Endothelial cell of umbilical vein (primary cell): ENCODE measurements around the gene CPSF2. TPM values are rescaled to one million over a fixed set of nuclear protein-coding genes. Genes with fewer than 3 reads are reported as not detected.

Experiments used
- BruUV-seq: library from RNA; stranded (reverse); fragments of 400-500 nt; replicated peaks from 2 replicates; lab custom pipeline; 2021; lab: Mats Ljungman, UMichigan
- CTCF ChIA-PET: fragments of 300-600, 350-600 bp; sonication (Branson Sonifier 250); formaldehyde crosslinking; loops from one replicate; lab custom pipeline; 2021; ENCODE audit warnings: antibody characterized with exemption, inconsistent platforms; lab: Charles Lee
- POLR2A ChIA-PET: fragments of 300-600, 350-600 bp; sonication (Branson Sonifier 250); formaldehyde crosslinking; loops from one replicate; lab custom pipeline; 2021; ENCODE audit warnings: antibody characterized with exemption, inconsistent platforms; lab: Charles Lee
- DNase-seq: peaks from one replicate; pipeline ENCODE4 v3.0.0-alpha.2; 2011; ENCODE audit warnings: low read depth, low spot score
- FAIRE-seq: peaks from 2 replicates; lab custom pipeline; 2011; peaks lifted over from hg19 to GRCh38; lab: Jason Lieb, UNC
- H2AFZ ChIP-seq: 2 replicates; pipeline ENCODE4 v1.6.0; 2012; ENCODE audit warnings: low read depth, low read length, control low read depth, inconsistent platforms
- H3K27ac ChIP-seq: 2 replicates; pipeline ENCODE4 v1.5.1; 2011; ENCODE audit warnings: low read depth, mild to moderate bottlenecking, control low read depth, low read length, moderate library complexity; ENCODE audit not compliant: insufficient read depth
- H3K27me3 ChIP-seq, 2 experiments: 2 replicates each; pipeline versions ENCODE4 v1.6.0 to v1.6.1; 2011; ENCODE audit warnings: low read length in 2 of 2, mixed read lengths in 1 of 2; ENCODE audit not compliant: control insufficient read depth in 2 of 2, insufficient read depth in 2 of 2
- H3K36me3 ChIP-seq, 2 experiments: 2 replicates in 1 of 2; 3 replicates in 1 of 2; pipeline ENCODE4 v1.5.1; 2011; ENCODE audit warnings: low read length in 2 of 2, mild to moderate bottlenecking in 1 of 2, moderate library complexity in 1 of 2; ENCODE audit not compliant: control insufficient read depth in 2 of 2, insufficient read depth in 2 of 2; ENCODE audit errors: extremely low read depth in 1 of 2
- H3K4me1 ChIP-seq: 3 replicates; pipeline ENCODE4 v1.5.1; 2011; ENCODE audit warnings: mild to moderate bottlenecking, low read length; ENCODE audit not compliant: control insufficient read depth, insufficient read depth; ENCODE audit errors: extremely low read depth
- H3K4me2 ChIP-seq: 2 replicates; pipeline ENCODE4 v1.6.1; 2011; ENCODE audit warnings: low read length, control low read depth, mixed read lengths; ENCODE audit not compliant: insufficient read depth
- H3K4me3 ChIP-seq, 3 experiments: fragments of 200-600 bp in 1 of 3; sonication (generic), shearing (Covaris generic) in 1 of 3; replicated peaks in 1 of 3; 2 replicates each; pipeline ENCODE4 v1.5.1; 2011 to 2016; ENCODE audit warnings: control low read depth in 3 of 3, low read length in 3 of 3, mild to moderate bottlenecking in 2 of 3, inconsistent platforms in 1 of 3, low read depth in 1 of 3, moderate library complexity in 1 of 3; ENCODE audit not compliant: insufficient read depth in 1 of 3
- H3K79me2 ChIP-seq: 2 replicates; pipeline ENCODE4 v1.6.0; 2012; ENCODE audit warnings: low read length, inconsistent platforms; ENCODE audit not compliant: control insufficient read depth, insufficient read depth
- H3K9ac ChIP-seq: replicated peaks from 2 replicates; pipeline ENCODE3; 2011; ENCODE audit warnings: low read length, control low read depth; ENCODE audit not compliant: insufficient read depth; ENCODE audit errors: extremely low read depth
- H3K9me1 ChIP-seq: replicated peaks from 3 replicates; pipeline ENCODE4 v1.6.0; 2011; ENCODE audit warnings: mild to moderate bottlenecking, low read length; ENCODE audit not compliant: control insufficient read depth, insufficient read depth; ENCODE audit errors: extremely low read depth
- H3K9me3 ChIP-seq: replicated peaks from 2 replicates; pipeline ENCODE4 v1.5.1; 2012; ENCODE audit warnings: low read length, inconsistent platforms; ENCODE audit not compliant: control insufficient read depth, insufficient read depth
- H4K20me1 ChIP-seq: replicated peaks from 2 replicates; pipeline ENCODE3; 2011; ENCODE audit warnings: mild to moderate bottlenecking, low read length; ENCODE audit not compliant: control insufficient read depth, insufficient read depth; ENCODE audit errors: extremely low read depth
- CTCF ChIP-seq, 2 donors: IDR thresholded peaks; 1 replicate in 1 of 2; 2 replicates in 1 of 2; pipeline ENCODE4 v1.5.1; 2011; ENCODE audit warnings: low read length in 2 of 2, mild to moderate bottlenecking in 2 of 2, moderate library complexity in 2 of 2, control low read depth in 1 of 2, inconsistent platforms in 1 of 2, low read depth in 1 of 2; ENCODE audit not compliant: insufficient read depth in 1 of 2; ENCODE audit errors: extremely low read depth in 1 of 2
- EZH2 ChIP-seq: IDR thresholded peaks from 2 replicates; pipeline ENCODE4 v1.6.1; 2012; ENCODE audit warnings: borderline replicate concordance, low read depth, mild to moderate bottlenecking, moderate library complexity, low read length, inconsistent platforms; ENCODE audit not compliant: severe bottlenecking
- FOS ChIP-seq: IDR thresholded peaks from 2 replicates; pipeline ENCODE4 v1.6.1; 2011; ENCODE audit warnings: mild to moderate bottlenecking, low read length, moderate library complexity, borderline replicate concordance; ENCODE audit not compliant: insufficient read depth
- GATA2 ChIP-seq: IDR thresholded peaks from 2 replicates; pipeline ENCODE4 v1.7.0; 2011; ENCODE audit warnings: low read depth, mild to moderate bottlenecking, moderate library complexity, mixed read lengths, low read length; ENCODE audit not compliant: insufficient read length, insufficient read depth
- JUN ChIP-seq: IDR thresholded peaks from 2 replicates; pipeline ENCODE4 v1.6.1; 2011; ENCODE audit warnings: borderline replicate concordance, low read depth; ENCODE audit not compliant: insufficient read length, insufficient read depth
- MAX ChIP-seq: IDR thresholded peaks from 2 replicates; pipeline ENCODE4 v1.6.1; 2011; ENCODE audit not compliant: insufficient read depth, insufficient read length
- MYC ChIP-seq: IDR thresholded peaks from one replicate; pipeline ENCODE4 v1.6.1; 2011; ENCODE audit warnings: mild to moderate bottlenecking, low read depth, low read length
- POLR2A ChIP-seq: IDR thresholded peaks from 2 replicates; pipeline ENCODE4 v1.6.1; 2012; ENCODE audit warnings: low read depth, mild to moderate bottlenecking, control low read depth, low read length
- POLR2AphosphoS5 ChIP-seq: IDR thresholded peaks from 2 replicates; pipeline ENCODE4 v1.6.1; 2012; ENCODE audit warnings: low read depth, mild to moderate bottlenecking, control low read depth, low read length, moderate library complexity; ENCODE audit not compliant: insufficient read depth
- dilution Hi-C: fragments of 300-500 bp; cut with MboI; formaldehyde crosslinking; loops from one replicate; pipeline ENCODE4 v1.15.0; 2019; ENCODE audit warnings: low sequenced_read_pairs; ENCODE audit not compliant: extremely low pct_ligation_motif_present
- intact Hi-C: fragments of 100-400 bp; cut with micrococcal nuclease; formaldehyde crosslinking; loops from one replicate; pipeline ENCODE4 v1.10.0; 2022
- polyA plus RNA-seq, 4 experiments: library from polyadenylated mRNA; depleted of rRNA in 3 of 4; stranded (reverse) in 3 of 4; unstranded in 1 of 4; fragments of >200 nt; gene quantifications; 2 replicates each; pipeline versions ENCODE4 v1.2.1 to v1.2.3, GENCODE V29; 2011 to 2012; ENCODE audit warnings: missing spikeins in 1 of 4
- total RNA-seq: library from RNA; stranded (reverse); gene quantifications from 2 replicates; pipeline ENCODE4 v1.2.3, GENCODE V29; 2021

CPSF2 gene
- total and polyA plus RNA-seq, 2 donors (not counting 3 experiments of a cell fraction or from before 2014, with no cell fraction given), result 8.3 to 81.7 TPM

GRCh38 chr14:92198804-92199203 is 77.0 kb downstream of the CPSF2 start:
- DNase-seq (no peak), FAIRE-seq (no peak)
- no peaks in the 10 kb centered on the region for H4K20me1 ChIP-seq
- no peak overlapping the region for H3K4me2 ChIP-seq
- BruUV-seq, result no TSS peak
- no peak overlapping the region for H3K9ac ChIP-seq
- H3K9me1 ChIP-seq, result no peaks in the 10 kb centered on the region
- no peak overlapping the region for H3K27ac ChIP-seq
- H2AFZ ChIP-seq, result no peak overlapping the region
- intact Hi-C loops, result no loop called here
- TF ChIP-seq GATA2 (no peak), FOS (no peak), POLR2A (no peak), CTCF (IDR thresholded peaks at IDR 0.05; ENCODE audit: extremely low read depth in 1 of 2, insufficient read depth in 1 of 2, low read depth in 1 of 2, low read length in 2 of 2) (no peak), MYC (no peak), JUN (no peak), POLR2AphosphoS5 (no peak), EZH2 (no peak), MAX (no peak)
- no peaks in the 10 kb centered on the region for H3K79me2 ChIP-seq
- H3K4me1 ChIP-seq, result no peaks in the 10 kb centered on the region
- dilution Hi-C loops, result no loop called here
- peaks cover 0 to 2% of the 10 kb centered on the region in 2 experiments for H3K27me3 ChIP-seq
- H3K4me3 ChIP-seq, result no peak overlapping the region
- POLR2A ChIA-PET, result no interaction called here
- H3K36me3 ChIP-seq, result no peaks in the 10 kb centered on the region
- H3K9me3 ChIP-seq, result no peaks in the 10 kb centered on the region
- CTCF ChIA-PET, result no interaction called here
